Measurements from ENCODE around the gene DOK7.
"Not testable (repeated sequence)": the region's sequence is repeated elsewhere in the genome, so short reads cannot be mapped to it uniquely, and the experiment has no call there.

Gene DOK7

DNA sequence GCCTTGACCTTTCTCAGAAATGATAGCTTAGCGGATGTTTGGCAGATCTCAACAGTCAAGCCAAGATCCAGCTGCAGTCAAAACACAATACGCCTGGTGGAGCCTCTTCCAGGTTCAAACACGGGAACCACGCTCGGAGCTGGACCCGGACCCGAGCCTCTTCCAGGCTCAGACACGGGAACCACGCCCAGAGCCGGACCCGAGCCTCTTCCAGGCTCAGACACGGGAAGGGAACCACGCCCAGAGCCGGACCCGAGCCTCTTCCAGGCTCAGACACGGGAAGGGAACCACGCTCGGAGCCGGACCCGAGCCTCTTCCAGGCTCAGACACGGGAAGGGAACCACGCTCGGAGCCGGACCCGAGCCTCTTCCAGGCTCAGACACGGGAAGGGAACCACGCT is 48.5 kb downstream of the DOK7 start:
- not testable (repeated sequence) for DNase-seq

DNA sequence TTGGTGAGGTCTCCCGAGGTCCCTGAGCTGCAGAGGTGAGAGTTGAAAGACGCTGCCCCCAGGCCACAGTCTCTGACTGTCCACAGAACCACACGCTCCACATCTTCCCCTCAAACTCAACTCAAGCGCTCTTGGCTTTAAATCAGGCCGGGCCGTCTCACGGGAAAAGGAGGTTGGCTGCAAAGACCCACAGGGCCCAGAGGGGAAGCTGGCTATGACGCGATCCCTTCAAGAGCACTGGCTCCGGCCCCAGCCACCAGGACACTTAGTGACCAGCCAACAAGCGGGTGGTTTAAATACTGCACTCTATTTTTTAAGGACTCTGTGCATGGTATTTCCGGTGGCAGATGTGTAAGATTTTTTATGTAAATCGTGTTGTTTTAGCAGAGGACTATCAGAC is 49.2 kb downstream of the DOK7 start:
- no peak for DNase-seq

DNA sequence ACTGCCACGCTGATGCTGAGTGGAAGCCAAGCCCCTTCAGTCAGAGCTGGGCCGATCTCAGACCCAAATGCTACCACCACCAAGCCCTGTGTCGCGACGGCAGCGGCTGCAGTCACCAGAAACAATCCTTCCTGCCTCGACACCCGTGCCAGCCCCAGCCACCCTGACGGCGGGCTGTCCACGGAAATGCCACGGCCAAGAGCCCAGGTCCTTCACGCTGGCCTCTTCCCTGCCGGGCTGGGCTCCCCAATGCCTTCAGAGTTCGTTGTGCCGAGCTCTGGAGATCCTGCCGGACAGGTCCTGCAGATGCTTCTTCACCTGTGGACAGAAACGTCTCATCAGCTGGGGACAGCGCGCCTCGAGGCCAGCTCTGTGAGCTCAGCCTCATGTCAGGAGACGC is 49.6 kb downstream of the DOK7 start:
- DNase-seq, result no peak

DNA sequence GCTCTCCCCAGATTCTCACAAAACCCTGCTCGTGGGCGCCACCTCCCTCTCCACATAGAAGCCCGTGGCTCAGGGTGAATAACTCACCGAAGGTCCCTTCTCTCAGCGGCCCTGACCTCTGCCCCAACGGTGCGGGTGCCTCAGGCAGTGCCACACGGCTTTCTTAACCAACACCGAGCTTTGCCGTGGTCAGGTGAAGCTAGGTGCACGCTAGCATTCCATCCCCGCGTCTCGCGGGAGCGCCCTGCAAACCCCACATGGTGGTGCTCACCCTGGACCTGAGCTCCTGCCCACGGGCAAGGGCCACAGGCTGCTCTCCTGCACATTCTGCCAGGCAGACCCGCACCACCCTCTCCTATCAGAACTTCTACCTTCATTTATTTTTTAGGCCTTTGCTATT is 50.7 kb downstream of the DOK7 start:
- DNase-seq, result no peak

DNA sequence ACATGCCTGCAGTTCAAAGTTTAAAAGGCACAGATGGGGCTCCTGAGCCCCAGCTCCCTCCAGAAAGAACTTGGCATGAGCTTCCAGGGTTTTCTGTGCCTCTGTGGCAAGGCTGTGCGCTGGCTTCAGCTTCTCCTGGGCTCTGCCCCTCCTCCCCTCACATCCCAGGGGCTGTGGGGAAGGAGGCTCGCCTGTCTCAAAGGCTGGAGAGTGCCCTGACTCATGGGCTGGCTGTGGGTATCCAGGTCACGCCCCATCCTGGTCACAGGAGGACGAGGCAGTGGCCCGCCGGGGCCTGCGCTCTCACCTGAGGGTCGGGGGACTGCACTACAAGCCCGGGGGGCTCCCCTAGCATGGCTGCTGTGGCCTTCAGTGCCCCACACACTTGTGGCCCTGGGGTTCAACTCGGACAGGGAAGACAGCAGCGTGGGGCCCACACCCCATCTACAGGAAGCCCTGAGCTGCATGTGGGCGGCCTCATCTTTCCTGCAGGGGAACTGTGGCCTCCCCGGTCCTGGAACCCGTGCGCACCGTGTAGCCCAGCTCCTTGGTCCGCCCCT is 51.2 kb downstream of the DOK7 start:
- no peak for DNase-seq

DNA sequence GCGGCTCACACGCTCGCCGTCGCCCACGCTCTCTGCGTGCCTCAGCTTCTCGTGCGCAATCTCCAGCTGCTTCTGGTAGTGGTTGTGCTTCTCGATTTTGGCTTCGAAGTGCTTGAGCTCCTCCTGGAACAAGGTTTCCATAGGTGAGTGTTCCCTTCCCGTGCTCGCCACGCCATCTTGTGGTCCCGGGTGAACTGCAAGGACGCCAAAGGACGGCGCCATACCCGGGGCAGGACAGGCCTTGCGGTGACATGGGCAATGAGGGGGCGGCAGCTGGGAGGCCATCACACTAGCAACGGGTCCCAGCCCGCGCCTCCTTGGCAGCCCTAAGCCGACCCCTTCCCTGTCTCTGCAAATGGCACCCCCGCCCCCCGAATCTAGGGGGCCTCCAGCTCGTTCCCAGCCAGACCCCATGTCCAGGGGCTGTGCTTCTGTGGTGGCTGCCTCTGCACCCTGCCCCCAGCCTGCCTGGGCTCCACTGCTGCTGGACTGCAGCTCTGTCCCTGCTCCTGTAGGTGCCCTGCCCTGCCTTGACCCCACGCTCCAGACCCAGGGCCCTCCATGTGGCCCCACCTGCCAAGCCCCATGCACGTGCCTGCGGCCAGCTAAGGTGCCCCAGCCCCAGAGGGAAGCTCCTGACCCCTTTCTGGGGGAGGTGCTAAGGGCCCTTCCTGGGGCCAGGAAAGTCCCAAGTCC is 51.8 kb downstream of the DOK7 start:
- no peak for DNase-seq

DNA sequence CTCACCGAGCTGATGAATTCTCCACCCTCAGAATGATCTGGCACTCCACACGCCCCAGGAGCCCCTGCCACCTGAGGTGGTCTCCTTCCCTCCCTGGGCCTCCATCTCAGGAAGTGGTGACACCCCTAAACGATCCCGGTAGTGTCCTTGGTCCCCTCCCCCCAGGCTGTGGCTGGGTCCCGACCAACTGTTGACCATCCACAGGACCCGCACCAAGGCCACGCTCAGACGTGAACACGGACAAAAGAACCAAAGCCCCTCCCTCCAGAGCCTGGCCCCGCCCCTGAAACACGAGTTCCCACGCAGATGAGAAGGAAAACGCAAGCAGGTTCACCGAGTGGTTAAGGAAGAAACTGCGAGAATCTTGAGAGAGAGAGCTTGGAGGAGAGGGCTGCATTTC is 52.5 kb downstream of the DOK7 start:
- DNase-seq, result no peak

DNA sequence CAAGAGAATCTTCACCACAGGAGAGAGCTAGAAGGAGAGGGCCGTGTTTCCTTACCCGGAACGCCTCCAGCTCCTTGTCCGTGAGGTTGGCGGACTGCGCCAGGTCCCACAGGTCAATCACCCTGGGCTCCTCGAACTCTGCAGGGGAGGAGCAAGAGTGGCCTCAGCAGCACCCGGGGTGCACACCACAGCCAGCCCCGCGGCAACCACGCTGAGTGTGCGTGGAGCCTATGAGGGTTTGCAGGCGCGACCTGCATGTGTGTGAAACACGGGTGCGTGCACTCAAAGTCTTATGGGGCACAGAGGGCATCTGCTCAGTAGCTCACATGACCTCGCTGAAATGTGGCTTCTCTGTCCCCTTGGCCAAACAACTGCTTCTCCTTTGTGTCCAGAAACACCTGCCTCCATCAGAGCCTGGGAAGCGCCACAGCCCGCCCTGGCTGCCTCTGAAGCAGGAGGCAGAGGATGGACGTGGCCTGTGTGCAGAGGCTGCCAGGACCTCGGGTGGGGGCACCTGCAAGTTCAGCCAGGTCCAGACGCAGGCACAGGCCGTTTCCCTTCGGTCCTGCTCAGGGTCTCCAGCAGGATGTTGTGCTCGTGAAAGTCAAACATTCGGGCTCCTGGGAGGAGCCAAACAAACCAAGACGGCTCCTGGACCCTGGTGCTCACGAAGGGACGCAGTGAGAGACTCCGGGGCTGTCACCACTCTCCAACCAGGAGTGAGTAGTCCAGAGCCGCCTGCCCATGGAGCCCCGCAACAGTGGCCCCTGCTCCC is 53.1 kb downstream of the DOK7 start:
- no peak for DNase-seq

DNA sequence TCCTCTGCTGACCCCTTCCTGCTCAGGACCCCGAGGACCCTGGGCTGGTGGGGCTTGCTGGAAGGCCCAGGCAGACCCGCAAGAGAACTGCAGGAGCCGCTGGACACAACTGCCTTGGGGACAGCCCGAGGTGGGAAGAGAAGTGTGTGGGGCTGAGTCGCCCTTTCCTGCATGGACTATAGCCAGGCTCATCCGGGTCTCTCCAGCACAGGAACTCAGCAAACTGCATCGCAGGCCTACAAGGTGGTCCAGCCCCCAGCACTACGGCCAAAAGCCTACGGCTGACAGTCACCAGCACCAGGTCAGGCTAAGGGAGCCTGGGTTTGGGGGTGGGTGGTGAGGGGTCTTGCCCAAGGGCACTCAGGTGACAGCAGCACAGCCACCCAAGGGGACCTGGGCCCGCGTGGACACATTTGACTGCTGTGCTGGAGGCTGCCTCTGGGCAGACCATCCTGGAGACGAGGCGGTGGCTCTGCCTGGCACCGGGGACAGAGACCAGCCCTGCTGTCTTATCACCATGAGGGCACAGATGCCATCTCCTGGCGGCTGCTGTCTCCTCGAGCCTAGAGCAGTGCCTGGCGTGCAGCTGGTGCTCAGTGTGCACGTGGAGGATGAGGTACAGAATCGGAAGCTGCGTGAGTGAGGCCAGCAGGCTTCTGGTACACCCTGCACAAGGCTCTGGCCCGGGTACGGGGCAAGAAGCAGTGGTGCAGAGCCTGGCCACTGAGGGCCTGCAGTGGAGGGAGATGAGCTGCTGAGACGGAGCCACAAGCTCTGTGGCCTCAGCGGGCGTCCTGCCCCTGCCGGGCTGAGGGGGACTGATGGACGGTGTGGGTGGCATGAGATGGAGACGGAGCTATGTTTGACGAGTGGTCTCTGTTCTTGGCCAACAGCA is 54.0 kb downstream of the DOK7 start:
- no peak for DNase-seq

DNA sequence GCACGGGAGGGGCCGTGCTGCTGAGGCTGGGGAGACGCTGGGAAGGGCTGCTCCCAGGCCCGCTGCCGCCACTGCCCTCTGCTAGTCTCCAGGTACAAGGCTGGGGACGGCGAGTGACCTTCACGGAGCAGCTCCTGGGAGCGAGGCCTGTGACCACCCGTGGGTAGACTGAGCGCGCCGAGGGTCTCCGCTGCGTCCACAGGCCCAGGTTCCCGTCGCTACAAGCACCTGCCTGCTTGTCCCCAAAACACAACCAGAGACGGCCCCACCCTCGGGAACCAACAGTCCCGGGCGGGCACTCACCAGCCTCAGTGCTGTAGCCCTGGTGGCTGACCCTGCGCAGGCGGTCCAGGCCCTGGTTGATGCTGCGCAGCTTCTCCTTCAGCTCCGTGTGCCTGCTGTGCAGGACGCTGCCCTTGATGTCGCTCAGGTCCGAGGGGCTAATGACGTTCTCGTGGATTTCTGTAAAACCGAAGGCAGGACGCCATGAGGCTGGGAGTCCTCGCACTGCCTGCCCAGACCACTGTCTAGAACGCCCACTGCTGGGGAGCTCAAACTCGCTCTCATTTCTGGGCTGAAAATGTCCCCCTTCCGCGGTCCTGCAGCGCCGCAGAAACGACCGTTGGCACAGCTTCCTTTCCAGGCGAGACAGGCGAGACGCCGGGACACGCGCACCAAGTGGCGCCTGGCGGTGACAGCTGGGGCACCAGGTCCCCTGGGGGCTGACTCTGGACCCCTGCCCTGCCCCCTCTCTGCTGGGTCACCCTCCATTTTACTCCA is 54.8 kb downstream of the DOK7 start:
- no peak for DNase-seq

DNA sequence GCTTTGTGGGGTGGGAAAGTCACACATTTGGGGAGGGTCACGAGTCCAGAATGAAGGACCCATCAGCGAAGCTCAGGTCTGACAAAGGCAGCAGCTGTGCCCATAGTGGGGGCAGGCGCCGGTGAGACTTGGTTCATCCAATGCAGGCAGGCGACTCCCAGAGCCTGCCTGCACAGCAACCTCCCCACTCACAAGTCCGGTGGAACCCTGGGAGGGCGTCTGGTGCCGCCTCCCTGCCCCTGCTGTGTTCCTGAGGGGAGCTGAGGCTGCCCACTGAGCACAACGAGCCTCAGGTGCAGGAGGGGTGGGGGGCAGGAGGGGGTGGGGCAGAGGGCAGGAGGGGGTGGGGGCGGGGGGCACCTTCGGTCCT is 55.4 kb downstream of the DOK7 start:
- no peak for DNase-seq

DNA sequence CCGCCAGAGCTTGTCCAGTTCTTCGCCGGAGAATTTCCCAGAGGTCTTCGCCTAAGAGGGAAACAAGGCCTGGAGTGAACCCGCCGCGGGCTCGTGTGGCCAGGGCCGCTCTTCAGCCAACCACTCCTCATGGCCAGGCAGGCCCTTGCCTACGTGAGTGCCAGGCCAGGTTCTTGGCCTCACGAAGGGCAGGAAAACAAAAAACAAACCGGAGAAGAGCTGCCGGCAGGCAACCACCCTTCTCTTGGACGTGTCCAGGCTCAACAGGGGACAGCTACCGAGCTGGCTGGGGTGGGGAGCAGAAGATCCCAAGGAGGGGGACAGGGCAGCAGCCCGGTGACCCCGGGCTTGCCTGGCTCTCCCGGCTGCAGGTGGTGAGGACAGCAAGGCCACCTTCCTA is 55.8 kb downstream of the DOK7 start:
- no peak for DNase-seq

DNA sequence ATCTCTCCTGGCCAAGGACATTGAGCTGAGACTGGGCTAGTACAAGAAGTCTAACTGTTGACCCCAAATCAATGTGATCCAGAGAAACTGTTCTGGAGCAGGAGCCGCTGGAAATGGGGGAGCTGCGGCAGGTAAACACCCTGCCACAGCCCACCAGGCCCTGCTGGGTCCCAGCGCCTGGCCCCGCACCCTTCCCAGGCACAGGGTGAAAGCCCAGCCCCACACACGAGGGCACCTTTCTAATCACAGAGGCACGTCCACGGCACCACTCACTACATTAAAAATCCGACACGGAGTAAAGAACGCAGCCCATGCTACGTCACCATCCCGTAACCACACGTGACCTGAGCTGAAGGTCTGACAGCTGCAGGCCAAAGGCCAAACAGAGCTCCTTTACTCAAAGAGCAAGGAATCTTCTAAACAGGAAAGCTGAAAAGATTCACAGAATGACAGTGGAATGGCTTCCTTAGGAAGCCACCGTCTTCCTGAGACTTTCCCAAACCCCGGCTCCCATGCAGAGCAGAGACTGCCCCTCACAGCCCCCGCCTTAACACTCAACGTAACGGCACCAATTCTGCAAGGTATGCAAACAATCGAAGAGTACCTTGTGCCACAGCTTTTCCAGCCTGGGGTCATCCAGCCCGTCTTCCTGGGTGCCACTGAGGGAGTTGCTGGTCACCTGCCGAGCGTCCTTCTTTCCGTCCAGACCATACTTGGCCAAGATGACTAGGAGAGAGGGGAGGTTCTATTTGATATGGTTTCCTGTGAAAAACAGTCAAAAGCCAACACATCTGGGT is 56.6 kb downstream of the DOK7 start:
- DNase-seq, result no peak

DNA sequence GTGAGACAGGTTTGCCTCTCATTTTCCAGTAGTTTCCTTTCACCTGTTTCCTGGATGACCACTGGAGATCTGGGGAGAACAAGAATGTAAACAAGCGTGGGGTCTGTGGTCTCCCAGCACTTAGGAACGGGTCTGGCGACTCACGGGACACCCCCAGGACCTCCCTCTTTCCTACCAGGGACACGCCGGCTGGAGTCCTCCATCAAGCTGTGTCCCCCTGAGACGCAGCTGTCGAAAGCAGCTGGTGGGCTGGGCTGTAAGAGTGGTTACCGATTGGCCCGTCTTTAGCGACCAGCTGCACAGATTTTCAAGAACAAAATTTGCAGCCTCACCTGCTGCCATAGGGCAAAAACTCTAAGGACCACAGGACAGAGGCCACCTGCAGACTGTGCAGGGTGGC is 57.2 kb downstream of the DOK7 start:
- no peak for DNase-seq

DNA sequence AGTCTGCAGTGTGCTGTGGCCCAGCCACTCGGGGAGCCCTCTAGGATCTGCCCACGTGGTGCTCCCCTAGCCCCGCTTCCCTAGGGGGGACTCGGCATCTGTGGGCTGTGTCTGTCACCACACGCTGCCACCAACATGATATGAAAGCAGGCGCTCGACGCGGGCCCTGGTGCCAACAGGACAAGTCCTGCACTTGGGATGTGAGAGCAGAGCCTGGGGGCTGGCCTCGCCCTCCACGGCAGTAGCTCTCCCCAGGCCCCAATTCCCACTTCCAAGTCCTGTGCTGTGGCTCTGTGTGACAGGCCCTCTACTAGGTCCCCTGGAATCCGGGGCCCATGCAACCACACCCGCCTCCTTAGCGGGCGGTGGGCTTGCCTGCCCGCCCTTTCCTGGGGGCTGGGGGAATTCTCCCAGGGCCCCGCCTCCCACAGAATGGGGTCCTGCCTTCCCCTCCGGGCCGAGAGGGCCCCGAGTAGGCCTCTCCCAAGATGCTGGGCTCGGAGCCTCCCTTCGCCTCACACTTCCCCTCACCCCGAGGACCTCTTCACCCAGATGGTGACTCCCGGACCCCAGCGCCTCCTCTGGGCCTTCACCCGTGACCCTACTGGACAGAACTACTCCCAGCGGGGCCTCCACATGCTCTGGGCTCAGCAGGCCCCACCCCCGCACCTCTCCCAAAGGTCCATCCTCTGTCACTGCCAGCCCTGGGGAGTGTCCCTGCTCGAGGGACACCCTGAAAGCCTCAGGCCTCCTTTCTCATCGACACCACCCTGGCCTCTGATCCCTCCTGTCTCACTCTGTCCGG is 57.9 kb downstream of the DOK7 start:
- no peak for DNase-seq

DNA sequence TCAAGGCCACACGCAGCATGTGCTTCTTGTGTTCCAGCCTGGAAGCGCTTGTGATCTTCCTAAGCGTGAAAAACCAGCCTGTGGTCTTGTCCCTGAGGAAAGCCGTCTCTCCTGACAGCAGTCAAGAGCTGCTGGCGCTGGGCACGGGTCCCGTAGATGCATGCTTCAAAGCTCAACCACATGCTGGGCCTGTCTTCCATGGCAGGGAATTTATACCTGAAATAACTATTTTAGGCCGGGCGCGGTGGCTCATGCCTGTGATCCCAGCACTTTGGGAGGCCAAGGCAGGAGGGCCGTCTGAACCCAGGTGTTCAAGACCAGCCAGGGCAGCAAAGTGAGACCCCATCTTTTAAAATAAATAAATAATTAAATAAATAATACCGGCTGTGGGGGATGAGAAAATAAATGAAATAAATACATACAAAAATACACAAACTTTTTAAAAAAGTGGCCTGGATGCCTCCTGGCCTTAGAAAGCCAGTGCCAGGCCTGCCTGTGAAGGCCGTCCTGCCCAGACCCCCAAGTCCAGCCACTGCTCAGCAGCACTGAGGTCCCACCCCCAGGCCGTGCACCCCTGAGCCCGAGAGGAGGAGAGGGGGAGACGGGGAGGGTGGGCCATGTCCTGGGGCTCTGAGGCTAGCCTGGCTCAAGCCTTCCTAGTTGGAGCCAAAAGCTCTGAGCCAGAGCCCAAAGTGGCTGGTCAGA is 58.7 kb downstream of the DOK7 start:
- no peak for DNase-seq

DNA sequence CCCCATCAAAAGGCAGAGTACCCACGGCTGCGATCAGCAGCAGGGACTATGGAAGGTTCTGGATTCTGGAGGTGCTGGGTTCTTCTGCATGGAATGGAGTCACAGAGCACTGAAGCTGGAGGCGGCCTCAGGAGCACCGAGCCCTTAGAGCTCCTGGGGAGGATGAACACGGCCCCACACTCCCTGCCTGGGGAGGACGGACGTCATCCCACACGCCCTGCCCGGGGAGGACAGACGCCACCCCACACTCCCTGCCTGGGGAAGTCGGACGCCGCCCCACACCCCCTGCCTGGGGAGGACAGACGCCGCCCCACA is 59.2 kb downstream of the DOK7 start:
- DNase-seq, result no peak

DNA sequence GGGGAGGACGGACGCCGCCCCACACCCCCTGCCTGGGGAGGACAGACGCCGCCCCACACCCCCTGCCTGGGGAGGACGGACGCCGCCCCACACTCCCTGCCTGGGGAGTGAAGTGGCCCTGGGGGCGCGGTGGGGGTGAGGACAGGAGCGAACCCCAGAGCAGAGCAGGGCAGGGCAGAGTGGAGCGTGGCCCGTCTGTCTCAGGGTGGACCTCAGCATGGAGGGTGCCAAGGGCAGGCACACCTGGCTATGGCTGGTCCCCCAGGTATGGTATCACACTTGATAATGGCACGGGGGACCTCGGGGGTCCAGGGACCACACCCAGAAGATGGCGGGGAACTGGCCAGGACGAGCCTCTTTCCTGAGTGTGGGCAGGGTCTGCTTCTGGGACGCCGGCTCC is 59.5 kb downstream of the DOK7 start:
- DNase-seq, result no peak

DNA sequence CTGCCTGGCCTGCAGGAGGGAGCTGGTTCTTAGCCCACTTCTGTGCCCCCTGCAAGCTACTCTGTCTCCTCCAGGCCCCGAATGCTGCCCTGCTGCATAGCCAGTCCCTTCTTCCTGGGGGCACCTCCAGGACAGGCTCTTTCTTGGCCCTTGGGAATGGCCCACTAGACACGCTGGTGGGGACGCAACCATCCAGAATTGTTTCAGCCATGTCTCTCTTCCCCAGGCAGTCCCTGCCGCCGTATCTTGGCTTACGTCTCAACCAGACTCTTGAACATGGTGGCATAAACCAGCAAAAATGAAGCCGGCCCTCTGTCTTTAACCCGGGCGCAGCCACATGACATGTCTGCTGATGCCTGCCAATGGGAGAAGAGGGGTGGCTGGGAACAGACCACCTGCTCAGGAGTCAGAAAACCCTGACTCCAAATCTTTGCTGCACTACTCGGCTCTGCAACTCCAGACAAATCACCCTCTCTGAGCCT is 60.1 kb downstream of the DOK7 start:
- no peak for DNase-seq

DNA sequence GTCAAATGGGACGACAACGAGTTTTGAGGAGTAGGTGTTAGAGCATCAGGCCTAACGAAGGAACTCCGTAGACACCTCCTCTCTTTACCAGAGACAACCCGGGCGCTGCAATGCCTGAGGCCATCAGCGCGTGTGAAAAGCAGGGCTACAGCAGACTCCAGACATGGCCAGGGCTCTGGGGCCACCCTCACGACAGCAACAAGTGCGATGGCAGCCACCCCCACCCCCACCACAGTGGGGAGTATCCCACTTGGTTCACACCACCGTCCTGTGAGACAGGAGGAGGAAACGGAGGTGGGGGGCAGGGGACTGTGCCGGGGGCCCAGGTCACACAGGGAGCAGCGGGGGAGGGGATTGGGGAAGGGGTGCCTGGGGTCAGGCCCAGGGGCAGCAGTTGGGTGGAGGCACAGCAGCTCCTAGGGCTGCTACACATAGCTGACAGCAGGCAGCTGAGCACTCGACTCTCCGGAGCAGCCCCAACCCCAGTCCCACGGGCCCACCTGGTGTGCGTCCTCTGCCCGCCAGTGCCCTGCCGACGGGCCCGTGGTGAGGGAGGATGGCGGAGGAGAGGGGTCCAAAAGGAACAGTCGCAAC is 60.6 kb downstream of the DOK7 start:
- DNase-seq, result no peak
